H1 (cell line): ENCODE data around the gene ACAP2. TPM values are rescaled to one million over a fixed set of nuclear protein-coding genes. Genes with fewer than 3 reads are reported as not detected.

ENCODE experiments used
- CTCF ChIA-PET: fragments of 300-600 bp; sonication (Branson Sonifier 250); formaldehyde crosslinking; loops from one replicate; lab custom pipeline; 2021; ENCODE audit not compliant: partially characterized antibody; lab: Charles Lee
- POLR2A ChIA-PET: fragments of 300-600 bp; sonication (Branson Sonifier 250); formaldehyde crosslinking; loops from one replicate; lab custom pipeline; 2021; ENCODE audit warnings: inconsistent platforms; ENCODE audit not compliant: partially characterized antibody; lab: Charles Lee
- DNase-seq, 2 experiments: peaks; one replicate each; pipeline versions ENCODE4 v3.0.0 to v3.0.0-alpha.2; 2010 to 2022; ENCODE audit warnings: low spot score in 2 of 2, low read depth in 1 of 2, mixed read lengths in 1 of 2
- FAIRE-seq: peaks from 2 replicates; lab custom pipeline; 2011; peaks lifted over from hg19 to GRCh38; lab: Jason Lieb, UNC
- H2AFZ ChIP-seq: 2 replicates; pipeline ENCODE4 v1.8.1; 2012; ENCODE audit warnings: low read length, inconsistent platforms
- H2AK5ac ChIP-seq: 2 replicates; pipeline ENCODE4 v1.6.1; 2013; ENCODE audit warnings: low read depth, low read length
- H2BK120ac ChIP-seq: replicated peaks from 2 replicates; pipeline ENCODE3; 2013; ENCODE audit warnings: low read depth, low read length, inconsistent platforms
- H2BK12ac ChIP-seq: 2 replicates; pipeline ENCODE4 v1.6.1; 2013; ENCODE audit warnings: low read depth, low read length
- H2BK15ac ChIP-seq: 2 replicates; pipeline ENCODE4 v1.6.1; 2013; ENCODE audit warnings: low read length
- H2BK20ac ChIP-seq: 2 replicates; pipeline ENCODE4 v1.6.1; 2013; ENCODE audit warnings: low read length
- H2BK5ac ChIP-seq: 2 replicates; pipeline ENCODE4 v1.6.1; 2013; ENCODE audit warnings: low read depth, low read length
- H3K14ac ChIP-seq: 2 replicates; pipeline ENCODE4 v1.6.1; 2013; ENCODE audit warnings: inconsistent platforms; ENCODE audit not compliant: insufficient read length
- H3K18ac ChIP-seq: 2 replicates; pipeline ENCODE4 v1.6.1; 2013; ENCODE audit warnings: low read length; ENCODE audit errors: extremely low read depth
- H3K23ac ChIP-seq: 2 replicates; pipeline ENCODE4 v1.6.1; 2013; ENCODE audit warnings: inconsistent platforms; ENCODE audit not compliant: insufficient read length
- H3K23me2 ChIP-seq: 2 replicates; pipeline ENCODE4 v1.6.1; 2013; ENCODE audit warnings: low read depth, low read length
- H3K27ac ChIP-seq: 2 replicates; pipeline ENCODE4 v1.6.1; 2011; ENCODE audit warnings: low read depth, low read length, inconsistent platforms
- H3K27me3 ChIP-seq, 4 experiments: replicated peaks in 1 of 4; 1 replicate in 1 of 4; 2 replicates in 3 of 4; pipeline versions ENCODE4 v1.6.1 to v1.8.1; 2011 to 2013; ENCODE audit warnings: low read length in 3 of 4, mild to moderate bottlenecking in 3 of 4, inconsistent platforms in 2 of 4, mixed read lengths in 2 of 4, moderate library complexity in 1 of 4; ENCODE audit not compliant: control insufficient read depth in 3 of 4, insufficient read depth in 3 of 4; ENCODE audit errors: extremely low read depth in 1 of 4
- H3K36me3 ChIP-seq, 4 experiments: 2 replicates each; pipeline versions ENCODE4 v1.6.1 to v1.8.1; 2011 to 2013; ENCODE audit warnings: mild to moderate bottlenecking in 4 of 4, low read length in 3 of 4, moderate library complexity in 2 of 4, control low read depth in 1 of 4, inconsistent platforms in 1 of 4; ENCODE audit not compliant: insufficient read depth in 4 of 4, control insufficient read depth in 2 of 4
- H3K4ac ChIP-seq: replicated peaks from 2 replicates; pipeline ENCODE3; 2013; ENCODE audit warnings: low read length, low read depth, mixed read lengths, inconsistent platforms; ENCODE audit not compliant: insufficient read length
- H3K4me1 ChIP-seq, 4 experiments: replicated peaks in 1 of 4; 1 replicate in 1 of 4; 2 replicates in 3 of 4; pipeline versions ENCODE4 v1.6.1 to v1.8.1; 2011 to 2013; ENCODE audit warnings: low read length in 3 of 4, inconsistent platforms in 2 of 4, mixed read lengths in 1 of 4; ENCODE audit not compliant: insufficient read depth in 4 of 4, control insufficient read depth in 3 of 4
- H3K4me2 ChIP-seq, 2 experiments: 2 replicates each; pipeline versions ENCODE4 v1.6.1 to v1.8.1; 2011 to 2013; ENCODE audit warnings: low read depth in 2 of 2, low read length in 2 of 2, control low read depth in 1 of 2, inconsistent platforms in 1 of 2, mild to moderate bottlenecking in 1 of 2; ENCODE audit not compliant: insufficient read depth in 1 of 2
- H3K4me3 ChIP-seq, 4 experiments: fragments of 200-600, 300-600 bp in 1 of 4; sonication (generic), shearing (Covaris generic), sonication (Bioruptor Twin) in 1 of 4; 2 replicates each; pipeline versions ENCODE4 v1.5.1 to v1.8.1; 2011 to 2016; ENCODE audit warnings: low read length in 4 of 4, low read depth in 3 of 4, control low read depth in 2 of 4, inconsistent platforms in 2 of 4, mild to moderate bottlenecking in 2 of 4, mixed read lengths in 1 of 4, moderate library complexity in 1 of 4; ENCODE audit not compliant: insufficient read depth in 2 of 4; ENCODE audit errors: extremely low read depth in 1 of 4
- H3K56ac ChIP-seq: replicated peaks from 2 replicates; pipeline ENCODE3; 2013; ENCODE audit warnings: low read depth, mild to moderate bottlenecking, mixed read lengths, low read length, inconsistent platforms; ENCODE audit not compliant: insufficient read length
- H3K79me1 ChIP-seq: 2 replicates; pipeline ENCODE4 v1.6.1; 2013; ENCODE audit warnings: low read depth, low read length, control low read depth
- H3K79me2 ChIP-seq, 2 experiments: 2 replicates each; pipeline versions ENCODE4 v1.6.1 to v1.8.1; 2012 to 2013; ENCODE audit warnings: low read length in 2 of 2, mild to moderate bottlenecking in 2 of 2, inconsistent platforms in 1 of 2; ENCODE audit not compliant: insufficient read depth in 2 of 2, control insufficient read depth in 1 of 2
- H3K9ac ChIP-seq, 4 experiments: replicated peaks in 1 of 4; 1 replicate in 1 of 4; 2 replicates in 3 of 4; pipeline versions ENCODE4 v1.6.1 to v1.8.1; 2011 to 2013; ENCODE audit warnings: low read depth in 3 of 4, low read length in 3 of 4, control low read depth in 2 of 4, mild to moderate bottlenecking in 2 of 4, moderate library complexity in 2 of 4, inconsistent platforms in 1 of 4; ENCODE audit errors: extremely low read depth in 1 of 4
- H3K9me3 ChIP-seq, 2 experiments: 2 replicates each; pipeline versions ENCODE4 v1.6.1 to v1.8.1; 2012 to 2013; ENCODE audit warnings: mild to moderate bottlenecking in 2 of 2, moderate library complexity in 2 of 2, control low read depth in 1 of 2, inconsistent platforms in 1 of 2, low read depth in 1 of 2, low read length in 1 of 2, mixed read lengths in 1 of 2; ENCODE audit not compliant: insufficient read depth in 2 of 2
- H4K20me1 ChIP-seq, 2 experiments: replicated peaks in 1 of 2; 2 replicates each; pipeline versions ENCODE3 to v1.8.1; 2011 to 2013; ENCODE audit warnings: inconsistent platforms in 2 of 2, low read length in 2 of 2, mild to moderate bottlenecking in 1 of 2; ENCODE audit not compliant: insufficient read depth in 2 of 2, control insufficient read depth in 1 of 2
- H4K5ac ChIP-seq: 2 replicates; pipeline ENCODE4 v1.6.1; 2013; ENCODE audit warnings: low read length, low read depth, mixed read lengths, inconsistent platforms; ENCODE audit not compliant: insufficient read length
- H4K8ac ChIP-seq: 2 replicates; pipeline ENCODE4 v1.8.0; 2013; ENCODE audit warnings: mild to moderate bottlenecking, moderate library complexity, low read length, inconsistent platforms; ENCODE audit not compliant: insufficient read depth; ENCODE audit errors: extremely low read depth
- H4K91ac ChIP-seq: replicated peaks from 2 replicates; pipeline ENCODE3; 2013; ENCODE audit warnings: low read length, mixed read lengths, inconsistent platforms; ENCODE audit not compliant: insufficient read length
- BACH1 ChIP-seq: IDR thresholded peaks from 2 replicates; pipeline ENCODE4 v1.6.1; 2012; ENCODE audit warnings: low read length, improper control_type of control experiment
- BRCA1 ChIP-seq: IDR thresholded peaks from 2 replicates; pipeline ENCODE4 v1.6.1; 2012; ENCODE audit warnings: low read depth, low read length, improper control_type of control experiment
- CHD2 ChIP-seq: IDR thresholded peaks from 2 replicates; pipeline ENCODE4 v1.6.1; 2012; ENCODE audit warnings: low read length, improper control_type of control experiment
- CREB1 ChIP-seq: IDR thresholded peaks from 2 replicates; pipeline ENCODE4 v1.6.1; 2012; ENCODE audit warnings: inconsistent platforms
- FOSL1 ChIP-seq: IDR thresholded peaks from 2 replicates; pipeline ENCODE4 v1.6.1; 2011; ENCODE audit warnings: mild to moderate bottlenecking, low read depth, low read length, moderate library complexity; ENCODE audit not compliant: insufficient read depth
- GTF2F1 ChIP-seq: IDR thresholded peaks from 2 replicates; pipeline ENCODE4 v1.6.1; 2012; ENCODE audit warnings: low read depth, low read length, improper control_type of control experiment, borderline replicate concordance
- HDAC2 ChIP-seq, 2 experiments: fragments of 300-600 bp in 1 of 2; sonication (generic) in 1 of 2; IDR thresholded peaks; 2 replicates each; pipeline ENCODE4 v1.6.1; 2011 to 2012; ENCODE audit warnings: low read depth in 2 of 2, low read length in 2 of 2, mild to moderate bottlenecking in 2 of 2, moderate library complexity in 2 of 2, borderline replicate concordance in 1 of 2, inconsistent platforms in 1 of 2
- HDAC6 ChIP-seq: IDR thresholded peaks from one replicate; pipeline ENCODE4 v1.7.1; 2012; ENCODE audit warnings: low read depth, mild to moderate bottlenecking, inconsistent platforms, low read length, moderate library complexity
- POU5F1 ChIP-seq: IDR thresholded peaks from 2 replicates; pipeline ENCODE4 v1.6.1; 2011; ENCODE audit warnings: low read depth, mild to moderate bottlenecking, low read length, moderate library complexity
- SP1 ChIP-seq: IDR thresholded peaks from 2 replicates; pipeline ENCODE4 v1.6.1; 2011; ENCODE audit warnings: low read depth, low read length
- TEAD4 ChIP-seq: IDR thresholded peaks from 2 replicates; pipeline ENCODE4 v1.6.1; 2012; ENCODE audit warnings: low read depth, low read length, inconsistent platforms, mixed read lengths
- USF2 ChIP-seq: IDR thresholded peaks from 2 replicates; pipeline ENCODE4 v1.6.1; 2011; ENCODE audit warnings: low read length, improper control_type of control experiment
- WGBS, 2 experiments: shearing (Covaris generic) in 1 of 2; methylation state at CpG; one replicate each; pipeline versions ENCODE4 v1.1.6 to v1.1.7; 2013 to 2015; ENCODE audit warnings: low lambda C conversion rate in 2 of 2, mixed read lengths in 2 of 2, inconsistent platforms in 1 of 2, low coverage in 1 of 2, missing lambda C conversion rate in 1 of 2; ENCODE audit not compliant: insufficient replicate concordance in 2 of 2, insufficient coverage in 1 of 2, insufficient read length in 1 of 2; ENCODE audit errors: extremely low coverage in 1 of 2, missing lambda C conversion rate in 1 of 2; 5-methylcytosine and 5-hydroxymethylcytosine counted together
- polyA plus RNA-seq, 7 experiments: library from polyadenylated mRNA; depleted of rRNA in 3 of 7; stranded (reverse) in 5 of 7; unstranded in 2 of 7; fragments of >200 nt in 5 of 7; fragments of 200-250 nt in 2 of 7; gene quantifications; 1 replicate in 5 of 7; 2 replicates in 1 of 7; 4 replicates in 1 of 7; pipeline versions ENCODE4 v1.2.1 to v1.2.3, GENCODE V29; 2011 to 2013; ENCODE audit warnings: missing spikeins in 2 of 7, mixed read lengths in 2 of 7
- total RNA-seq: library from RNA; stranded (reverse); fragmentation: NEBNext Ultra II Directional; extraction: Animal tissue kit (Norgen Biotek cat#: 25700); gene quantifications from 2 replicates; pipeline ENCODE4 v1.2.1, GENCODE V29; 2021

Gene ACAP2
- total and polyA plus RNA-seq, 2 of the 8 experiments (the other 6 are each of a cell fraction or from before 2014, with no cell fraction given): 7.7 to 37.3 TPM

DNA sequence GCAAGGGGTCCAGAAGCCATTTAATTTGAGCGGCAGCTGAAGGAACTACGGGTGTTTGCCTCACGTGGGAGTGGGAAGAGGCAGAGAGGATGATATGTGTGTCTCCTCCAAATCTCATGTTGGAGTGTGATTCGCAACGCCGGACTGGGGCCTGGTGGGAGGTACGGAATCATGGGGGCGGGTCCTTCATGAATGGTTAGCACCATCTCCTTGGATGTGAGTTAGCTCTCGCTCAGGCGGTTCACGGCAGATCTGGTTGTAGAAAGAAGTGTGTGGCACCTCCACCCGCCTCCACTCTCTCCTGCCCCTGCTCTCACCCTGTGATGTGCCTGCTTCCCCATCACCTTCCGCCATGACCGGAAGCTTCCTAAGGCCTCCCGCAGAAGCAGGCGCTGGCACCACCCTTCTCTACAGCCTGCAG is 197.3 kb downstream of the ACAP2 start:
- Histone ChIP-seq H2BK5ac (no peak overlapping the region), H3K4me1 (peaks cover 0 to 6% (median 2%) of the 10 kb centered on the region in 4 experiments; a peak in 6 of 7 replicates), H3K36me3 (no peaks in the 10 kb centered on the region), H3K4ac (no peak overlapping the region), H3K79me2 (peaks cover 0 to 73% of the 10 kb centered on the region in 2 experiments; a peak in 3 of 4 replicates), H3K9ac (no peak overlapping the region), H2AK5ac (no peak overlapping the region), H4K8ac (no peak overlapping the region), H3K23ac (no peak overlapping the region), H2BK15ac (no peak overlapping the region), H3K4me3 (no peak overlapping the region), H3K4me2 (no peak overlapping the region), H4K5ac (no peak overlapping the region), H3K56ac (no peak overlapping the region), H4K20me1 (peaks cover 2 to 16% of the 10 kb centered on the region in 2 experiments), H2BK120ac (no peak overlapping the region), H4K91ac (no peak overlapping the region), H3K18ac (no peak overlapping the region), H2AFZ (no peak overlapping the region), H3K27ac (no peak overlapping the region), H3K27me3 (no peaks in the 10 kb centered on the region), H3K9me3 (no peaks in the 10 kb centered on the region; a peak in 1 of 4 replicates), H3K23me2 (0 out of 2 replicates have a peak, but pooled peaks cover 2% of the 10 kb centered on the region), H3K79me1 (peaks cover 30% of the 10 kb centered on the region), H2BK12ac (no peak overlapping the region), H3K14ac (no peak overlapping the region), H2BK20ac (no peak overlapping the region)
- ChIA-PET POLR2A (no interaction called here), CTCF (interaction anchor here (0.8 to 1.3 kb wide), 3 partner anchors 9 to 21 kb away, joined by 3 read pairs; no protein-coding TSS in a partner anchor)
- FAIRE-seq (no peak), DNase-seq (no peak)
- WGBS, 2 experiments: 94% methylated on average over 16 of the region's 16 CpGs; no CpG with 5 or more reads in 1 of the 2 experiments
- TF ChIP-seq TEAD4: no peak
- no peak for TF ChIP-seq CREB1
- no peak for TF ChIP-seq USF2
- no peak for TF ChIP-seq HDAC2 (IDR thresholded peaks at IDR 0.05; ENCODE audit: borderline replicate concordance in 1 of 2, low read depth in 2 of 2, low read length in 2 of 2)
- TF ChIP-seq CHD2: no peak
- no peak for TF ChIP-seq BACH1
- no peak for TF ChIP-seq GTF2F1
- no peak for TF ChIP-seq BRCA1
- TF ChIP-seq FOSL1: no peak
- no peak for TF ChIP-seq SP1
- no peak for TF ChIP-seq HDAC6
- no peak for TF ChIP-seq POU5F1
